ENCODE data around the gene CCN5. TPM values are rescaled to one million over a fixed set of nuclear protein-coding genes. Genes with fewer than 3 reads are reported as not detected.

CCN5 gene
- total RNA-seq, 1 donor = 520 TPM

DNA sequence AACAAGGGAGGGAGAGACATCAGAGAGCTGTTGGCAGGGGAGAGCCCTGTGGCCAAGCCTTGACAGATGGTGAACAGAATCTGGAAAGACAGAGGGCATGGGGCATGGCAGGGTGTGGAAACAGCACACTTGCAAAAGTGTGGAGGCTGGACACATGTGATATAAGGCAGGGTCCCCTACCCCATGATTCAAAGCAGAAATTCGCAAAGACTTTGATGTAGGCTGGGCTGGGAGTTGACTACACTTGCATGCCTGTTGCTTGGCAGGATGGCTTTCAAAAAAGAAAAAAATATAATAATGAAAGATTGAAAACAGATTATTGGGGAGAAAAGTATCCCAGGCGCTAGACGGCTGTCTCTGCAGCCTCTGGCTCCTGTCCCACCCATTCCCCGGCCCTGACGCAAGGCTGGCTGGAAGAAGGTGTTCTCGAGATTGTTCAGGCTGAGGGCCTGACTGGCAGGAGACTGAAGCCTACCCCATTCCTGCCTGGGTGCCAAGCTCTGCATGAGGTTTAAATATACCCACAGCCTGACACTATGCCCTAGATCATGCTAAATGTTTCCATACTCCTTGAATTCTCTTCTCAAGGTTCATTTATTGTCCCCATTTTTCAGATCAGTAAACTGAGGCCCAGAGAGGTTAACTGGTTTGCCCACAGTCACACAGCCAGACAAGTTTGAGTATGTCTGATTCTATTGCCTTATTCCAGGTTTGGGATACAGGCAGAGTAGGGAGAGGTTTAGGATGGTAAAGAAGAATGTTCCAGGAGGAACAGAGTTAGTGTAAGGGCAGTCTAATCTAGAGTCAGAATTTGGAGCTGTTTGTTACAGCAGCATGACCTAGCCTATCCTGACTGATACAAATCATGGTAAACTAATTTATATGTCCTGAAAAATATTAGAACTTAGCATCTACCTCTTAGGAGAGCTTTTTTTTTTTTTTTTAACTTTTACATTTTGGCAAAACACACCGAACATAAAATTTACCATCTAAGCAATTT lies 23.4 kb upstream of the CCN5 start:
- no peak for DNase-seq (ENCODE audit: insufficient read length, low spot score, missing footprints)
- Histone ChIP-seq H3K36me3 (ENCODE audit: insufficient read depth, low read length) (no peaks in the 10 kb centered on the region), H3K4me1 (ENCODE audit: insufficient read depth, low read length) (peaks cover 42% of the 10 kb centered on the region), H3K79me2 (ENCODE audit: insufficient read depth, low read length) (no peaks in the 10 kb centered on the region), H3K4me2 (ENCODE audit: insufficient read depth, low read length) (no peak overlapping the region), H2AFZ (ENCODE audit: low read length) (no peak overlapping the region), H3K9me3 (ENCODE audit: low read depth, low read length) (no peaks in the 10 kb centered on the region), H3K27ac (ENCODE audit: low read depth, low read length) (peak overlapping the region; percentile 86), H4K20me1 (ENCODE audit: insufficient read depth, low read length) (no peaks in the 10 kb centered on the region), H3K27me3 (ENCODE audit: insufficient read depth, low read length) (no peaks in the 10 kb centered on the region), H3K4me3 (ENCODE audit: insufficient read depth, low read length) (no peak overlapping the region)
- TF ChIP-seq, protein P1, sequence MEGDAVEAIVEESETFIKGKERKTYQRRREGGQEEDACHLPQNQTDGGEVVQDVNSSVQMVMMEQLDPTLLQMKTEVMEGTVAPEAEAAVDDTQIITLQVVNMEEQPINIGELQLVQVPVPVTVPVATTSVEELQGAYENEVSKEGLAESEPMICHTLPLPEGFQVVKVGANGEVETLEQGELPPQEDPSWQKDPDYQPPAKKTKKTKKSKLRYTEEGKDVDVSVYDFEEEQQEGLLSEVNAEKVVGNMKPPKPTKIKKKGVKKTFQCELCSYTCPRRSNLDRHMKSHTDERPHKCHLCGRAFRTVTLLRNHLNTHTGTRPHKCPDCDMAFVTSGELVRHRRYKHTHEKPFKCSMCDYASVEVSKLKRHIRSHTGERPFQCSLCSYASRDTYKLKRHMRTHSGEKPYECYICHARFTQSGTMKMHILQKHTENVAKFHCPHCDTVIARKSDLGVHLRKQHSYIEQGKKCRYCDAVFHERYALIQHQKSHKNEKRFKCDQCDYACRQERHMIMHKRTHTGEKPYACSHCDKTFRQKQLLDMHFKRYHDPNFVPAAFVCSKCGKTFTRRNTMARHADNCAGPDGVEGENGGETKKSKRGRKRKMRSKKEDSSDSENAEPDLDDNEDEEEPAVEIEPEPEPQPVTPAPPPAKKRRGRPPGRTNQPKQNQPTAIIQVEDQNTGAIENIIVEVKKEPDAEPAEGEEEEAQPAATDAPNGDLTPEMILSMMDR (IDR thresholded peaks at IDR 0.05; ENCODE audit: extremely low read depth, low read depth, low read length) = no peak

DNA sequence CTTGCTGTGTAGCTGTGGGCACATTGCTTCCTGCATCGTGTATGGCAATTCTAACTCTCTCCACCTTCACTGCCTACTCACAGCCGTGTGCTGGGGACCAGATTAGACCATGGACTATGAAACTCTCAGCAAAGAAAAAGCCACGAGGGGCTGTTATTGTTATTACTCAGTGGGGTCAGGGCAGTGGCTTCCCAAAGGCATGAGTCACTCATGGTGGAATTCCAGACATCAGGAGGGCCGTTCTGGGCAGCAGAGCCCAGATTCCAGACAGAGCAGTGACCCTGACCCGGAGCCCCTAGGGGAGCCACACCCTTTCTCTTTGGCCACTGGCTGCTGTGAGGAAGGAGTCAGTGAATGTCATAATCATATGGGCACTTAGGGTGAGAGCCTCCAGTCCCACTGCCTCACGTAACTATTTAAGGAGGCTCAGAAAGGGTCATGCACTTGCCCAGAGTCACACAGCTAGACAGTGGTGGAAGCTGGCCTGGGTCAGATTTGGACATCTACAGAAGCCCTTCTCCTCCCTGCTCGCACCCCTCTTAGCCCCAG lies 22.2 kb upstream of the CCN5 start:
- TF ChIP-seq, protein P1 (IDR thresholded peaks at IDR 0.05; ENCODE audit: extremely low read depth, low read depth, low read length) = no peak
- Histone ChIP-seq H3K4me2 (ENCODE audit: insufficient read depth, low read length) (peak overlapping the region; percentile 35), H3K9me3 (ENCODE audit: low read depth, low read length) (no peaks in the 10 kb centered on the region), H3K4me3 (ENCODE audit: insufficient read depth, low read length) (no peak overlapping the region), H3K27me3 (ENCODE audit: insufficient read depth, low read length) (no peaks in the 10 kb centered on the region), H2AFZ (ENCODE audit: low read length) (no peak overlapping the region), H3K27ac (ENCODE audit: low read depth, low read length) (peak overlapping the region; percentile 86), H4K20me1 (ENCODE audit: insufficient read depth, low read length) (no peaks in the 10 kb centered on the region), H3K4me1 (ENCODE audit: insufficient read depth, low read length) (peaks cover 42% of the 10 kb centered on the region), H3K36me3 (ENCODE audit: insufficient read depth, low read length) (no peaks in the 10 kb centered on the region), H3K79me2 (ENCODE audit: insufficient read depth, low read length) (no peaks in the 10 kb centered on the region)
- DNase-seq (ENCODE audit: insufficient read length, low spot score, missing footprints) = peak; percentile 93

DNA sequence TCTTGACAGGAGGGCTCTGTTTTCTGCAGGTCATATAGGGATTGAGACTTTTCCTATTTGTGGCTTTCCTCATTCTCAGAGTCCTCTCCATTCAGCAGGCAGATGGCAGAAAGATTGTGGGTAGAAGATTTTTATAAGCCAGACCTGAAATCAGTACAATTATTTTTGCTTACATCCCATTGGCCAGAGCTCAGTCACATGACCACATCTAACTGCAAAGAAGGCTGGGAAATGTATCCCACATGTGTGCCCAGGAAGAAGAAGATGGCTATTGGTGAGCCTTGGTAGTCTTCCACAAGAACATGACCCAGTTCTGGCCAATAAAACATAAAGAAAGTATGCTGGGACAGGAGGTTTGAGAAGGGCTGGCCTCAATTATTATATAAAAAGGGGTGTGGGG lies 21.5 kb upstream of the CCN5 start:
- Histone ChIP-seq H3K36me3 (ENCODE audit: insufficient read depth, low read length) (no peaks in the 10 kb centered on the region), H4K20me1 (ENCODE audit: insufficient read depth, low read length) (no peaks in the 10 kb centered on the region), H3K4me3 (ENCODE audit: insufficient read depth, low read length) (no peak overlapping the region), H3K9me3 (ENCODE audit: low read depth, low read length) (no peaks in the 10 kb centered on the region), H3K79me2 (ENCODE audit: insufficient read depth, low read length) (no peaks in the 10 kb centered on the region), H3K27ac (ENCODE audit: low read depth, low read length) (peak overlapping the region; percentile 86), H3K27me3 (ENCODE audit: insufficient read depth, low read length) (no peaks in the 10 kb centered on the region), H3K4me1 (ENCODE audit: insufficient read depth, low read length) (peaks cover 42% of the 10 kb centered on the region), H3K4me2 (ENCODE audit: insufficient read depth, low read length) (peak overlapping the region; percentile 12), H2AFZ (ENCODE audit: low read length) (no peak overlapping the region)
- no peak for DNase-seq (ENCODE audit: insufficient read length, low spot score, missing footprints)
- TF ChIP-seq, protein P1 (IDR thresholded peaks at IDR 0.05; ENCODE audit: extremely low read depth, low read depth, low read length) = no peak

DNA sequence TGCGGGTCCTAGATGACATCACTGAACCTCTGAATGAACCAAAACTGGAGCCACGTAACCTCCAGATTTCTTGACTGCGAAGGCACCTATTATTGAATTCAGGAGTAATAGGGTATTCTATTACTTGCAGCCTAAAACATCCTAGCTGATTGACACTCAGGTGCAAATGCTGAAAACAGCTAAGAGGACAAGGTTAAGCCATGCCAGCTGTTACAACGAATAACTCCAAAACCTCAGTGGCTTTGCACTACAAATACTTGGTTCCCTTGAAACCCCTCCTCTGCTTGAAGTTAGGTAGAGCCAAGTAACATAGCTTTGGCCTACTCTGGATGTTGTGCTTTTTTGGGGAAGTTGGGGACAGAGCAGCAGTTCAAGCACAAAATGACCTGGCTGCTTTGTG lies 21.0 kb upstream of the CCN5 start:
- Histone ChIP-seq H3K36me3 (ENCODE audit: insufficient read depth, low read length) (no peaks in the 10 kb centered on the region), H3K4me3 (ENCODE audit: insufficient read depth, low read length) (no peak overlapping the region), H3K27me3 (ENCODE audit: insufficient read depth, low read length) (no peaks in the 10 kb centered on the region), H4K20me1 (ENCODE audit: insufficient read depth, low read length) (no peaks in the 10 kb centered on the region), H2AFZ (ENCODE audit: low read length) (no peak overlapping the region), H3K4me1 (ENCODE audit: insufficient read depth, low read length) (peaks cover 42% of the 10 kb centered on the region), H3K27ac (ENCODE audit: low read depth, low read length) (peak overlapping the region; percentile 86), H3K4me2 (ENCODE audit: insufficient read depth, low read length) (no peak overlapping the region), H3K79me2 (ENCODE audit: insufficient read depth, low read length) (no peaks in the 10 kb centered on the region), H3K9me3 (ENCODE audit: low read depth, low read length) (no peaks in the 10 kb centered on the region)
- DNase-seq (ENCODE audit: insufficient read length, low spot score, missing footprints) = no peak
- TF ChIP-seq, protein P1 (IDR thresholded peaks at IDR 0.05; ENCODE audit: extremely low read depth, low read depth, low read length) = no peak
